ENCODE results near the gene ENDOV. TPM values are rescaled to one million over a fixed set of nuclear protein-coding genes. Genes with fewer than 3 reads are reported as not detected.
A peak's percentile ranks its signal among the peaks of the same experiment; 100 is the strongest.
"Not testable (repeated sequence)": the region's sequence is repeated elsewhere in the genome, so short reads cannot be mapped to it uniquely, and the experiment has no call there.

ENDOV gene
- total RNA-seq, 1 donor from 2014 or later: 11.7 TPM

GRCh38 chr17:80409626-80410025 lies 5.3 kb upstream of the ENDOV start:
- intact Hi-C loops (cut with DNase I): no loop called here
- DNase-seq (no peak), ATAC-seq (ENCODE audit: poor library complexity) (no peak)

- DNase-seq; ATAC-seq (ENCODE audit: poor library complexity); intact Hi-C loops (cut with DNase I): not testable (repeated sequence)
Measured at GRCh38 chr17:80410441-80411087, 4.4 kb upstream of the ENDOV start.

GRCh38 chr17:80413771-80414507 lies 1.0 kb upstream of the ENDOV start:
- ATAC-seq (ENCODE audit: poor library complexity): no peak
- DNase-seq: no peak
- intact Hi-C loops (cut with DNase I): no loop called here

GRCh38 chr17:80414508-80414802 lies 512 bp upstream of the ENDOV start:
- no peak for DNase-seq
- intact Hi-C loops (cut with DNase I): no loop called here
- no peak for ATAC-seq (ENCODE audit: poor library complexity)

- ATAC-seq (ENCODE audit: poor library complexity) (no peak), DNase-seq (no peak)
- intact Hi-C loops (cut with DNase I): no loop called here
Measured at GRCh38 chr17:80415626-80416137, 715 bp downstream of the ENDOV start.

- ATAC-seq (ENCODE audit: poor library complexity) (no peak), DNase-seq (no peak)
- intact Hi-C loops (cut with DNase I): no loop called here
Measured at GRCh38 chr17:80416260-80416939, 1.4 kb downstream of the ENDOV start.

GRCh38 chr17:80416940-80417293 lies 1.9 kb downstream of the ENDOV start:
- no peak for DNase-seq
- intact Hi-C loops (cut with DNase I): no loop called here
- no peak for ATAC-seq (ENCODE audit: poor library complexity)

GRCh38 chr17:80418589-80418988 lies 3.6 kb downstream of the ENDOV start:
- intact Hi-C loops (cut with DNase I): no loop called here
- no peak for DNase-seq
- no peak for ATAC-seq (ENCODE audit: poor library complexity)

- intact Hi-C loops (cut with DNase I): no loop called here
- ATAC-seq (ENCODE audit: poor library complexity): no peak
- no peak for DNase-seq
Measured at GRCh38 chr17:80419255-80419654, 4.3 kb downstream of the ENDOV start.

- ATAC-seq (ENCODE audit: poor library complexity) (no peak), DNase-seq (no peak)
- intact Hi-C loops (cut with DNase I): no loop called here
Measured at GRCh38 chr17:80421381-80422090, 6.6 kb downstream of the ENDOV start.

GRCh38 chr17:80422276-80422675 lies 7.3 kb downstream of the ENDOV start:
- intact Hi-C loops (cut with DNase I): no loop called here
- no peak for DNase-seq

GRCh38 chr17:80422981-80423380 lies 8.0 kb downstream of the ENDOV start:
- intact Hi-C loops (cut with DNase I): no loop called here
- ATAC-seq (ENCODE audit: poor library complexity) (peak; percentile 61), DNase-seq (peak; percentile 68)

More at GRCh38 chr17:80422276-80422675, 7.3 kb downstream of the ENDOV start:
- no peak for ATAC-seq (ENCODE audit: poor library complexity)

- no peak for ATAC-seq (ENCODE audit: poor library complexity)
- intact Hi-C loops (cut with DNase I): no loop called here
Measured at GRCh38 chr17:80423536-80424225, 8.7 kb downstream of the ENDOV start.

GRCh38 chr17:80424261-80424660 lies 9.3 kb downstream of the ENDOV start:
- no peak for ATAC-seq (ENCODE audit: poor library complexity)
- no peak for DNase-seq
- intact Hi-C loops (cut with DNase I): no loop called here

More at GRCh38 chr17:80423536-80424225, 8.7 kb downstream of the ENDOV start:
- DNase-seq: no peak

GRCh38 chr17:80424878-80425765 lies 10.2 kb downstream of the ENDOV start:
- DNase-seq (no peak), ATAC-seq (ENCODE audit: poor library complexity) (no peak)

GRCh38 chr17:80425835-80426426 lies 11.0 kb downstream of the ENDOV start:
- ATAC-seq (ENCODE audit: poor library complexity): no peak
- intact Hi-C loops (cut with DNase I): loop anchor here (5.0 kb wide), 1 partner anchor 556 kb away; no protein-coding TSS in a partner anchor
- DNase-seq: no peak

More at GRCh38 chr17:80424878-80425765, 10.2 kb downstream of the ENDOV start:
- intact Hi-C loops (cut with DNase I): loop anchor here (5.0 kb wide), 1 partner anchor 557 kb away; no protein-coding TSS in a partner anchor

GRCh38 chr17:80426671-80427326 lies 11.8 kb downstream of the ENDOV start:
- intact Hi-C loops (cut with DNase I): loop anchor here (5.0 kb wide), 1 partner anchor 556 kb away; no protein-coding TSS in a partner anchor
- peak; percentile 86 for ATAC-seq (ENCODE audit: poor library complexity)
- DNase-seq: peak; percentile 84

Measured in Right ventricle myocardium superior (tissue), 1 donor.